ENCODE results near the gene HLA-DQA1.
"Not testable (repeated sequence)": the region's sequence is repeated elsewhere in the genome, so short reads cannot be mapped to it uniquely, and the experiment has no call there.

HLA-DQA1 gene

DNA sequence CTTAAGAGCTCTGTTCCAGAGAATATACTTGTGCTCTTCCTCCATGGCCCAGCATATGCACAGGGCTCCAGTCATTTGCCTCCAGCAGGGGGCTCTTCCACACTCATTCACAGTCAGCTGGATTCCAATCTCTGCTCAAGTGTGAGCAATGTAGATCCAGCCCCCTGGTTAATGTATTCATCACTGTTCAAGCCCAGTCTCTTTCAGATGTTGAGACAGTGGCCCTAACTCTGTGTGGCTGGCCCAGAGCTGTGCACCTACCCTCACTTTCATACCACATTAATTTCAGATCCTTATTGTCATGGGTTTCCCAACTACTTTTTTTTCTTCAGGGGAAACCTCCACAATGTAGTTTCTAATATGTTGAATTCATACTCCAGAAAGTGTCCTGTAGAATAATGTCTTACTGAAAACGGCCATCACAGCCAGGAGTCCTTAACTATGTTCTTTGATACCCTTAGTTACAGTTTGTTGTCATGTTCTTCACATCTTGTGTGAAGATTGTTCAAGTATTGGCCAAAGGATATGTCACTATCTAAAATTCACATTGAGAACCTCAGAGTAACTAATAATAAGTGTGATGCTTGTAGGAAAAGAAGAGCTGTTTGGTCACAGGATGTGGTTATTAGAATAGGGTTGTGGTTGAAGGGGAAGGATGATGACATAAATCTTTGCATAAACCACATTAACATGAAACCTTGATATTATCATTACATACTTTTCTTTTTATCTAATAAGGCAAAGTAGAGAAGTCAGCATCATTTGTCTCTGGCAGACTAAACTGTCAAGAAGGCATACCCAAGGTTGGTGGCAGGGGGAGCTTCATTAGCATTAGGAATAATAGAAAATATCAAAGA is 14.4 kb upstream of the HLA-DQA1 start:
- DNase-seq, result peak; percentile 89

DNA sequence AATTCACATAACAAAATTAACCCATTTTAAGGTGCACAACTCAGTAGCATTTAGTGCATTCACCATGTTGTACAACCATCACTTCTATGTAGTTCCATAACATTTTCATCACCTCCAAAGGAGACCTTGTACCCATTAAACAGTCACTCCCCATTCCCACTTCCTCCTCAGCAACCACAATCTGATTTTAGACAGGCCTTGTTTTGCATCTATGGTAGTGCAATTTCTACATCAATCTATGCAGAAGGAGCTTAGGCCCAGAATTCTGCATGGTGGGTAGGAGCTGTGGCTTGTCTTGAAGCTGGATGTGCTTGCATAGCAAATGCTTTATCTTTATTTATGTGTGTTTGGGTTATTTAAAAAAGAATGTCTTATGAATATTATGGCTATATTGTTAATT is 13.5 kb upstream of the HLA-DQA1 start:
- DNase-seq, result no peak

DNA sequence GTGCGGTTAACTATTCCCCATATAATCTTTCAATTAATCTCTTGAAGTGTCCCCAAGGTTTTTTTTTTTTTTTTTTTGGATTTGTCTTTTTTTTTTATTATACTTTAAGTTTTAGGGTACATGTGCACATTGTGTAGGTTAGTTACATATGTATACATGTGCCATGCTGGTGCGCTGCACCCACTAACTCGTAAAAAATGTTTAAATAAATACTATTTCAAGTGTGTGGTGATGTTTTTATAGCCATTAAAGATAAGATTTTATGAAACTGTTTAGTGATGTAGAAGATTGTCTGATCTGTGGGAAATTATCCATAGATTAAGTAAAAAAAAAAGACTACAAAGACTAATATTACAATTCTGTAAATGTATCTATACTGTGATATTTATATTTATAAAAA is 12.6 kb upstream of the HLA-DQA1 start:
- no peak for DNase-seq

DNA sequence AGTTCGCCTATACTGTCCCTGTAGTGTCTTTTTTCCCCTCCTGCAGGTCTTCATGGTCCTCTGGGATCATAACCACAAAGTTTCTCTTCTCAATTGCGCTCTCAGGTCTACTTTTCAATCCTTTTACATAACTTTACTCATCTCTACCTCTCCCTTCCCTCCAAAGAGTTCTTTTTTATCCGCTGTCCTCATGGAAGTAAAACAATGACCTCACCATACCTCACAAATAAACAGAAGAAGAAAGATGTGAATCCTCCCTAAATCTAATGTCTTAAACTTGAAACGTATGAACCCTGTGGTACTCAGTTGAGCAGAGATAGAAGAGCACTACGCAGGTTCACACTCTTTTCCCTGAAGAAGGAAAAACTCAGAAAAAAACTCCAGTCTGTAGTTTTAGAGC is 12.1 kb upstream of the HLA-DQA1 start:
- DNase-seq, result no peak

DNA sequence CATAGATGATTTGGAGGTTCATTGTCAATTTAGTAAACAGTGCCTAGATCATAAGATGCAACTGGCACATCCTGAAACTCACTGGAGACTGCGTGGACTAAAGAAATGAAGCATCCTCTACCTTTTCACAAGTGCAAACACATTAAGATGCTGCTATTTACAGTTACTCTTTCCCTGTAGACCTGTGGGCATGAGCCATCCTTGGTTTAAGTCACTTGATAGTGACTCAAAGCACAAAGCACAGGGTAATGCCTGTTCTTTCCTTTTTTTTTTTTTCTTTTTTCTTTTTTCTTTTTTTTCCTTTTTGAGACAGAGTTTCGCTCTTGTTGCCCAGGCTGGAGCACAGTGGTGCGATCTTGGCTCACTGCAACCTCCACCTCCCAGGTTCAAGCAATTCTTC is 10.0 kb upstream of the HLA-DQA1 start:
- DNase-seq, result no peak

DNA sequence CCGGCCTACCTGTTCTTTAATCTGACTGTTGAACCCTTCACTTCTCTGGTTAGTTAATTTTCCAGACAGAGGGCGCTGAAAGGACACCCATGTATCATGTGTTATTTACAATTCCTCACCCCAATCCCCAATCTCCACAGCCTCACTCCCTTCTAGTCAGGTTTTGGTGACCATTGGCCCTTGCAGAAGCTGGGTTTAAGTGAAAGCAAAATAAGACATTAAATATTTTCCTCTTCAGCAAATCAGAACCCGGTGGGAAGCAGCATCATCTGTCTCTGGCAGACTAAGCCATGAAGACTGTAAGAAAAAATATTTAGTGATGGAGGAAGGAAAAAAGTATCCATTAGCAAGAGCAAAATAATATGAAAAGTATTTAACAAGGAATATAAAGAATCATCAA is 9.4 kb upstream of the HLA-DQA1 start:
- DNase-seq, result no peak

DNA sequence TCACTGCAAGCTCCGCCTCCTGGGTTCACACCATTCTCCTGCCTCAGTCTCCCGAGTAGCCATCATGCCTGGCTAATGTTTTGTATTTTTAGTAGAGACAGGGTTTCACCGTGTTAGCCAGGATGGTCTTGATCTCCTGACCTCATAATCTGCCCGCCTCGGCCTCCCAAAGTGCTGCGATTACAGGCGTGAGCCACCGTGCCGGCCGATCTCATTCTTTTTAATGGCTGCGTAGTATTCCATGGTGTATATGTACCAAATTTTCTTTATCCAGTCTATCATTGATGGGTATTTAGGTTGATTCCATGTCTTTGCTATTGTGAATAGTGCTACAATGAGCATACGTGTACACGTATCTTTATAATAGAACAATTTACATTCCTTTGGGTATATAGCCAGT is 7.4 kb upstream of the HLA-DQA1 start:
- not testable (repeated sequence) for DNase-seq

DNA sequence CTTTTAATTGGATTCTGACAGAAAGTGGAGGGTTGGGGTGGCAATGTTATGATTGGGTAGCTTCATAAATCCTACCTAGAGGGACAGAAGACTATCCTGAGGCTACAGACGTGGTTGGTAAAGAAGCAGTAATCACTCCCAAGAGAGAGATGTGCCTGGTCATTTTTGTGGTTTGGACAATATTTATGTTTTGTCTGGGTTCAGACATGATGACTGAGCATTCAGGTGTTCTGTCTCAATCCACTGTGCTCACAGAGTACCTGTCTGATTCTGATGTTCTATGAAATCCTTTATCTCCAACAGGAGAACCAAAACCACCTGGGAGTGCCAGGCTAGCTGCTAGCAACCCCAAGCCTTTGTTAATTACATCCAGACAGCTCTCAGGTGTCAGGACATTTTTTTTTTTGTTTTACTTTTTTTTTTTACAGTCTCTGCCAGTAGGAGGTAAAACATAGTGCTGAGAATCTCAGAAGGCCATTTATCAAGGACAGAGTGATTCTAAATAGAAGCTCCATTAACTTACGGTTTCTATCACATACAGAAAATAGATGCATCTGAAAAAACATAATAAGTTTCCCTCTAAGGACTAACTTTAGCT is 1.6 kb upstream of the HLA-DQA1 start:
- no peak for DNase-seq

DNA sequence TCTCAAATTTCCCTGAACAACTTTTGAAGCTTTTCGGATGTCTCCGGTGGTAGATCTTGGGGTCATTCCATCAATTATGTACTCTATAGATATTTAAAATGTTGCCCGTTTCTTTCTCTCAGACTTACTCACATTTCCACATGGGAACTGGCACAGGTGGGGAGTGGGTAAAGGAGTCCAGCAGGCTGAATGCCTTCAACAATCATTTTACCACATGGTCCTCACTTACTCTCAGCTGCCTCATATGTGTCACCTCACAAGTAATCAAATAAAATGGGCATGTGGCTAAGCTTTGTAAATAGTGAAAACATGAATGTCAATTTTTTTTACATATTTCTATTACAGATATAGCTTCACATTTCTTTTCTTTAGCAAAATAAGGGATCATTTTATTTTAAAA is 677 bp downstream of the HLA-DQA1 start:
- DNase-seq, result no peak

DNA sequence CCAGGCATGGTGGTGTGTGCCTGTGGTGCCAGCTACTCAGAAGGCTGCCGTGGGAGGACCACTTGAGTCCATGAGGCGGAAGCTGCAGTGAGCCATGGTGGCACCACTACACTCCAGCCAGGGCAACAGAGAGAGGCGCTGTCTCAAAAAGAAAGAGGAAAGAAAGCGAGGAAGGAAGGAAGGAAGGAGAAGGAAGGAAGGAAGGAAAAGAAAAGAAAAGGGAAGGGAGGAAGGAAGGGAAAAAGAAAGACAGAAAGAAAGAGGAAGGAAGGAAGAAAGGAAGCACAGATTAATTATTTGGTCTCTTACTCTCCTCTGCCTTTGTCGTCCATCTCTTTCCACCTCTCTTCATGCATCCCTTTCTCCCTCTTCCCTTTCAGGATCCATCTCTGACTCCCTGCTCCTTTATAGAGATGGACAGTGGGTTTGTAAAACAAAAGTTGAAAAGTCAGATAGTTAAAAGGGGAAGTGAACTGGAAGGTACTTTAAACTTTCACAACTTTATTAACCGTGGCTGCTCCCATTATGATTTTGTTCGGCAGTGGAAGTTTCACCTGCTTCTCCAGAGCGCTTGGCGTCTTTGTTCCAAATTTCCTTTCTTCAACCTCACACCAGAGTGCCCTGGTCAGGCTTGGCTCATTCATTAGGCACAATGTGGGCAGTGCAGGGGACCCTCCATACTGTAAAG is 1.5 kb downstream of the HLA-DQA1 start:
- no peak for DNase-seq

DNA sequence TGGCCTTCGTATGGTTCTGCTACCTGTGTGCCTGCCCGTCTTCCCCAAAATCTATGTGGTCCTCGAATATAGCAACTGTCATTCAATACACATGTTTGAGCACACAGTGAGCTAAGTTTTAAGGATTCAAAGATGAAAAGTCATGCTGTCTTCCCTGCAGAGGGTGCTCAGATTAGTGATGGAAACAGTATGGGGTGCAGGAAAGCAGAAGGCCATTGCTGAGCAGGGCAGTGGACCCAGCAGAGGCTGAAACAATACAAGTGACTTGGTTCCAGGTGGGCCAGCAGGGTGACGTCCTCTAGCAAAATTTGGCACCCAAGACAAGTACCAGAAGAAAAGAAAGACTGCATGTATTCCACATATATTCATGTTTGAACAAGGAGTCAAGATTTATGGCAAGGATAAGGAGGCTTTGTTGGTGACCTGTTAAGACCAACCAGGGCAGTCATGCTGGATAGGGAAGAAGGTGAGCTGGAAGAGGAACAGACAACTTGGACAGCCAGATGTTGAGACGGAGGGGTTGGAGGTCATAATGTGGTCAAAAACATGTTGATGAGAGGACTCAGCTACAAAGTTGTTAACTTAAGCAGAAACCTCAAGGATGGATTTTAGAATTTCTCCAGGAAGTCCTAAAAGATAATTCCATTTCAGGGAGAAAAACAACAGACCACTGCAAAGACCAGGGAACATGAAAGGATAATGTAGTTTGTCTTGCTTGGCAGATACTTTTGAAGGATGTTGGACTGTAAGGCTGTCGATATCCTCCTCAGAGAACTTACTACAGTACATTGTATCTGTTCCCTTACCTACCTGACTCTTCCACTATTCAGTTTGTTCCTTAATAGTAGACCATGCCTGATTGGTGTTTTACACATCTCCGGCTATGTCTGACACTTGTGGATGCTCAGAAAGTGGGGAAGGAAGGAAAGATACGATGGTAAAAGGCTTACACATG is 2.5 kb downstream of the HLA-DQA1 start:
- DNase-seq, result no peak

DNA sequence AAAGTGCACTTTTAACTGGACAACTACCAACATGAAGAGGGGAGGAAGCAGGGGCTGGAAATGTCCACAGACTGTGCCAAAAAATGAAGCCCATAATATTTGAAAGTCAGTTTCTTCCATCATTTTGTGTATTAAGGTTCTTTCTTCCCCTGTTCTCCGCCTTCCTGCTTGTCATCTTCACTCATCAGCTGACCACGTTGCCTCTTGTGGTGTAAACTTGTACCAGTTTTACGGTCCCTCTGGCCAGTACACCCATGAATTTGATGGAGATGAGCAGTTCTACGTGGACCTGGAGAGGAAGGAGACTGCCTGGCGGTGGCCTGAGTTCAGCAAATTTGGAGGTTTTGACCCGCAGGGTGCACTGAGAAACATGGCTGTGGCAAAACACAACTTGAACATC is 3.9 kb downstream of the HLA-DQA1 start:
- no peak for DNase-seq

DNA sequence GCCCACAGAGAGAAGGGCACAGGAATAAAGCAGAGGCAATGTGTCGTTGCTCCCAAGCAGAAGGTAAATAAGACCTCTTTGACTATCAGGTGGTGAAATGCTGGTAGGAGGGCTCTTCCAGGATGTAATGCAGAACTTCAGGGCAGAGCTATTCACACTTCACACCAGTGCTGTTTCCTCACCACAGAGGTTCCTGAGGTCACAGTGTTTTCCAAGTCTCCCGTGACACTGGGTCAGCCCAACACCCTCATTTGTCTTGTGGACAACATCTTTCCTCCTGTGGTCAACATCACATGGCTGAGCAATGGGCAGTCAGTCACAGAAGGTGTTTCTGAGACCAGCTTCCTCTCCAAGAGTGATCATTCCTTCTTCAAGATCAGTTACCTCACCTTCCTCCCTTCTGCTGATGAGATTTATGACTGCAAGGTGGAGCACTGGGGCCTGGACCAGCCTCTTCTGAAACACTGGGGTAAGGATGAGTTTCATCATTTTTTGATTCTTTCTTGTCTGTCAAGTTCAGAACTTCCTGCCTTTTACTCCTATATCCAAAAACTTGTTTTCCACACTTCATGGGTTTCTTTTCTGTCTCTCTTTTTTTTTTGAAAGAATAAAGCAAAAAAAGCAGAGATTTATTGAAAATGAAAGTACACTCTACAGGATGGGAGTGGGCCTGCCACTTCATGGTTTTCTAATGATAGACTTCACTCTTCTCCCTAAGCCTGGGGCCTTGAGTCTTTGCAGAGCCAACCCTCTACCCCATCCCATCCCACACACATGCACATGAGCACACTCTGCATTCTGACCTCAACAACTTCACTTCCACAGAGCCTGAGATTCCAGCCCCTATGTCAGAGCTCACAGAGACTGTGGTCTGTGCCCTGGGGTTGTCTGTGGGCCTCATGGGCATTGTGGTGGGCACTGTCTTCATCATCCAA is 4.8 kb downstream of the HLA-DQA1 start:
- DNase-seq, result not testable (repeated sequence)

DNA sequence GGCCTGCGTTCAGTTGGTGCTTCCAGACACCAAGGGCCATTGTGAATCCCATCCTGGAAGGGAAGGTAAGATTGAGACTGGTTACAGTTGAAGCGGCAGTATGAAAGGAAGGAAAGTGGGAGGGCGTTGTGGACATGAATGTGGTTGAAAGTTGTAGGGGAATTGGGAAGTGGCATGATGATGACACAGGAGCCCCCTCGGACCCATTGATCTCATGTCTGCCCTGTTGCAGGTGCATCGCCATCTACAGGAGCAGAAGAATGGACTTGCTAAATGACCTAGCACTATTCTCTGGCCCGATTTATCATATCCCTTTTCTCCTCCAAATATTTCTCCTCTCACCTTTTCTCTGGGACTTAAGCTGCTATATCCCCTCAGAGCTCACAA is 5.5 kb downstream of the HLA-DQA1 start:
- no peak for DNase-seq

DNA sequence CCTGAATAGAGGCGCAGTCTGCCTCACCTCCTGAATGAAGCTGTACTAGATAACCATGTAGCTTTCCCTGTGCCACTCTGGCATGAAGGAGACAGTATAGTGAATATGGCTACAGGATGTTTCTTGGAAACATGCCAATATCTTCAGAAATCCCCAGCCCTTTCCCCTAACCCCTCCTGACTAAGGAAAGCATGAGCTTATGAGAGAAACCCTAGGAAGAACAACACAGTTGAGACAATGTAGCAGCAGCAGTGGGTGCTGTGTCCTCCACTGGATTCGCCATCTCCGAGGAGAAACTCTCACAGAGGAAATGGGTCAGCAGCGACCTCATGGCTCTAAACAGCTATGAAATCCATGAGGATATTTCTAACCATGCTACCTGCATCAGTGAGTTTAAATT is 6.7 kb downstream of the HLA-DQA1 start:
- DNase-seq, result no peak

DNA sequence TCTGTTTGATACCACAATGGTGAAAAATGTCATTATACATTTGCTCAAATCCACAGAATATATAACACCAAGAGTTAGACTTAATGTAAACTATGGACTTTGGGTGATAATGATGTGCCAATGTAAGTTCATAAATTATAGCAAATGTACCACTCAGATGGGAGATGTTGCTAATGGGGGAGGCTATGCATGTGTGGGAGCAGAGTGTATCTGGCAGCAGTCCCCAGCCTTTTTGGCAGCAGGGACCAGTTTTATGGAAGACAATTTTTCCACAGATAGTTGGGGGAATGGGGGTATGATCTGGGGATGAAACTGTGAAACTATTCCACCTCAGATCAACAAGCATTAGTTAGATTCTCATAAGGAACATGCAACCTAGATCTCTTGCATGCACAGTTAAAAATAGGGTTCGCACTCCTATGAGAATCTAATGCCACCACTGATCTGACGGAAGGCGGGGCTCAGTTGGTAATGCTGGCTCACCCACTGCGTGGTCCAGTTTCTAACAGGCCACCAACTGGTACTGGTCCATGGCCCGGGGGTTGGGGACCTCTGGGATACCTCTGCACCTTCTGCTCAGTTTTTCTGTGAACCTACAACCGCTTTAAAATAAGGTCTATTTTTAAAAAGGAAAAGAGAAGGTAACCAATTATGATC is 8.0 kb downstream of the HLA-DQA1 start:
- no peak for DNase-seq

DNA sequence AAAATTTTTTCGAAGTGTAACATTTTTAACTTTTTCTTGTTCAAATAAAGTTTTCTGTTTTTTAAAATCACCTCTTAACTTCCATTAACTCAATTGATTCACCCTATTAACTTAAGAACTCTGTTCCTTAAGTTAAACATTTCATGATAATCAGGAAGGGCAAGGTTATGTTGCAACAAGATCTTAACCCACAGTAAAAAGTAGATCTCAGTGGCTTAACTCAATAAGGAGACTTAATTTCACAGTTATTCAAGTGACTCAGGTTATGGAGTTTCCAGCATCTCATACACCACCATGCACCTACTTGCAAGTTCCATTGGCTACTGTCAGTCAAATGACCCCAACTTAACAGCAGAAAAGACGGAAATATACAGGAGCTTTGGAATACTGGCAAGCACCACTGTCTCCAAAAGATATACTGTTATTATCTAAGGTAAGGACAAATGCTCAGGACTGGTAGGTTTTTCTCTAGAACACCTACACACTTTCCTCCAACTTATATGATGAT is 18.1 kb downstream of the HLA-DQA1 start:
- DNase-seq, result no peak

DNA sequence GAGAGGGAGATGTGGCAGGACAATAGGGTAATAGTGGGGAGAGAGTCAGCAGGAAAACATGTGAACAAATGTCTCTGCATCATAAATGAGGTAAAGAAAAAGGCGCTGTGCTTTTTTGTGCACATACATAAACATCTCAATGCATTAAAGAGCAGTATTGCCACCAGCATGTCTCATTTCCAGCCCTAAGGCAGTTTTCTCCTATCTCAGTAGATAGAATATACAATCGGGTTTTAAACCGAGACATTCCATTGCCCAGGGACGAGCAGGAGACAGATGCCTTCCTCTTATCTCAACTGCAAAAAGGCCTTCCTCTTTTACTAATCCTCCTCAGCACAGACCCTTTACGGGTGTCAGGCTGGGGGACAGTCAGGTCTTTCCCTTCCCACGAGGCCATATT is 20.1 kb downstream of the HLA-DQA1 start:
- DNase-seq, result not testable (repeated sequence)

DNA sequence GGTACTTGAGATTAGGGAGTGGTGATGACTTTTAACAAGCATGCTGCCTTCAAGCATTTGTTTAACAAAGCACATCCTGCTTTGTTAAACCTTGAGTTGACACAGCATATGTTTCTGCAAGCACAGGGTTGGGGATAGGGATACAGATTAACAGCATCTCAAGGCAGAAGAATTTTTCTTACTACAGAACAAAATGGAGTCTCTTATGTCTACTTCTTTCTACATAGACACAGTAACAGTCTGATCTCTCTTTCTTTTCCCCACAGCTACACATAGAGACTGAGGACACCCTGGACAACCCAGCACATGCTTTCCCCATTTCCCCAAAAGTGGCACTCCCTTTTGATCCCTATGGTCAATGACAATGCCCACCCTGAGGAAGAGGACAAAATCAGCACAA is 20.6 kb downstream of the HLA-DQA1 start:
- DNase-seq, result not testable (repeated sequence)

DNA sequence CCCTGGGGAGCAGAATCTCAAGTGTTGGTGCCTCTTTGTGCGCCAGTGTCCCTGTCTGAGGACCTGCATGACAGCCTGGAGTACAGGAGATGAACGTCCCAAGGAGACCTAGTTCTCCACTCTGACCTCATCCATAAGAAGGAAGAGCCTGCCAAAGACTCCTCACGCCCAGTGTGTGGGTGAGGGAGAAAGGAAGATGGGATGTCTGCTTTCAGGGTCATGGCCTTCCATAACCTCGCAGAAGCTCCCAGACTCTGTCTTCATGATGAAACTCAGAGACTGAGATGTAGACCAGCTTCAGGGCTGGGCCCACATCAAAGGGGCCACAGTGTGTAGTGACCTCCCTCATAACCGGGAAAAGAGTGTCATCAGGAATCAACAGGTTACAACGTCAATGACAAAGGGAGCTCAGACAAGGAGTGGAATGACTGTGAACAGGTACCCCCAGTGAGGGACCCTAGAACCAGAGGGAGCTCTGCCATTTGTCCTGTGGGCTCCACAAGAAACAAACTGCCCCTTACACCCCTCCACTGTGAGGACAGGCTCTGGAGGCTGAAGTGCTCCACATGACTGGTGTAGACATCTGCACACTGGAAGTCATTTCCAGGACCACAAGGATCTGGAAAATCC is 21.2 kb downstream of the HLA-DQA1 start:
- no peak for DNase-seq
